Cardiac muscle cell (in vitro differentiated cells and primary cell): ENCODE data around the gene MAGEA9B. TPM values are rescaled to one million over a fixed set of nuclear protein-coding genes. Genes with fewer than 3 reads are reported as not detected.
"Not testable (repeated sequence)": the region's sequence is repeated elsewhere in the genome, so short reads cannot be mapped to it uniquely, and the experiment has no call there.

Experiments
- DNase-seq, 2 donors: peaks; one replicate each; pipeline versions ENCODE4 v3.0.0 to v3.0.0-alpha.2; 2010 to 2017; ENCODE audit warnings: low read depth in 1 of 2, low spot score in 1 of 2
- H3K27ac ChIP-seq: fragments of 200-600 bp; sonication (generic); 2 replicates; pipeline ENCODE4 v1.5.1; 2016
- H3K27me3 ChIP-seq: fragments of 200-600 bp; sonication (generic); 2 replicates; pipeline ENCODE4 v1.6.0; 2016; ENCODE audit warnings: control low read depth
- H3K36me3 ChIP-seq: fragments of 200-600 bp; sonication (generic); 2 replicates; pipeline ENCODE4 v1.5.1; 2016; ENCODE audit warnings: control low read depth
- H3K4me1 ChIP-seq: fragments of 200-600 bp; sonication (generic); 2 replicates; pipeline ENCODE4 v1.8.1; 2017; ENCODE audit warnings: low read depth, mild to moderate bottlenecking, mixed run types
- H3K4me3 ChIP-seq: fragments of 200-600 bp; sonication (generic); 2 replicates; pipeline ENCODE4 v1.5.1; 2016; ENCODE audit warnings: mild to moderate bottlenecking
- H3K9me3 ChIP-seq: fragments of 200-600 bp; sonication (generic); 2 replicates; pipeline ENCODE4 v1.5.1; 2017; ENCODE audit warnings: low read depth, mild to moderate bottlenecking, control low read depth
- polyA plus RNA-seq: library from polyadenylated mRNA; unstranded; fragments of >200 nt; fragmentation: Nextera tagmentation; extraction: Ambion mirVana; gene quantifications from 2 replicates; pipeline ENCODE4 v1.2.1, GENCODE V29; 2016
- total RNA-seq: library from RNA; depleted of rRNA; stranded (reverse); fragments of >200 nt; gene quantifications from 2 replicates; pipeline ENCODE4 v1.2.3, GENCODE V29; 2016
- TF ChIP-seq, protein P1 (sequence below): IDR thresholded peaks from 2 replicates; pipeline ENCODE4 v1.5.1; 2012; ENCODE audit warnings: low read depth, mild to moderate bottlenecking, low read length

The MAGEA9B gene, protein sequence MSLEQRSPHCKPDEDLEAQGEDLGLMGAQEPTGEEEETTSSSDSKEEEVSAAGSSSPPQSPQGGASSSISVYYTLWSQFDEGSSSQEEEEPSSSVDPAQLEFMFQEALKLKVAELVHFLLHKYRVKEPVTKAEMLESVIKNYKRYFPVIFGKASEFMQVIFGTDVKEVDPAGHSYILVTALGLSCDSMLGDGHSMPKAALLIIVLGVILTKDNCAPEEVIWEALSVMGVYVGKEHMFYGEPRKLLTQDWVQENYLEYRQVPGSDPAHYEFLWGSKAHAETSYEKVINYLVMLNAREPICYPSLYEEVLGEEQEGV
- not detected in 2 replicates for total RNA-seq
- polyA plus RNA-seq = not detected in 2 replicates

DNA sequence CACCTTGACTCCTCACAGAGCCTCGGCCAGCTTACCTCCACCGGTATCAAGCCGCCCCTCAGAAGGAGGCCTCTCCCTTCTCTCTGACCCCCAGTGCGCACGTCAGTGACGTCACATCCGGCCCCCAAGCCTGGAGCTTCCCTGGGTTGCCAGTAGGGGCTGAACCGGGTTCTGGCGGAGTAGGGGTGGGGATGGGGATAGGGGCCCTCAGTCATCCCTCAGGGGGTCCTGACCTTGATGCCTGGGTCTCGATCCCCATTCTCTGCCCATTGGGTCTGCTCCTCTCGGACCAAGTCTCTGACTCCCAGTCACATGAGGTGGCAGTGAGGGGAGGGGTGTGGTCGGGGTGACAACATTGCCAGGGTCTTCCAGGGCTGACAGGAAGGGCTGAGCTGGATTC lies at the start of gene MAGEA9B:
Gene MAGEA9B (minus strand): TSS at position 101 of the 400 bp plus-strand sequence. CDS start 4,280 bp downstream, outside the sequence.
- H3K4me3 ChIP-seq, H3K4me1 ChIP-seq, DNase-seq, H3K9me3 ChIP-seq, H3K27me3 ChIP-seq, H3K36me3 ChIP-seq, H3K27ac ChIP-seq: not testable (repeated sequence)

DNA sequence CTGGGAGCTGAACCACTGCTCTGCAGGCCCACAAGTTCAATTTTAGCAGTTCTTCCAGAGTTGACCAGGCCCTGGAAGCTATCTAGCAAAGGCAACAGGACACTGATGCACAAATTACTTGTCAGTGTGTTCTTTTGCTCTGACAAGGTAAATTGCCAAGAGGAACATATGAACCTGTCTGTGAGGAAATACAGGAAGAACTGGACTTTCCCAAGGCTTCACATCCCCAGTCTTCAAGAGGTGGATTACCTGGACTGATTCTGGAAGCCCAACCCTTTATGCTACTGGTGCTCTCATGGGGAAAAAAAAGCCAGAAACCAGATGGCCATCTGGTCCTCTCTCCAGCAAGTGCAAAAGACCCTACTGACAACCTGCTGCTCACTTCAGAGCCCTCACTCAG lies 46.3 kb upstream of the MAGEA9B start:
- Histone ChIP-seq H3K27me3 (no peaks in the 10 kb centered on the region), H3K27ac (no peak overlapping the region), H3K4me1 (no peaks in the 10 kb centered on the region), H3K4me3 (no peak overlapping the region), H3K9me3 (no peaks in the 10 kb centered on the region), H3K36me3 (no peaks in the 10 kb centered on the region)
- TF ChIP-seq, protein P1, sequence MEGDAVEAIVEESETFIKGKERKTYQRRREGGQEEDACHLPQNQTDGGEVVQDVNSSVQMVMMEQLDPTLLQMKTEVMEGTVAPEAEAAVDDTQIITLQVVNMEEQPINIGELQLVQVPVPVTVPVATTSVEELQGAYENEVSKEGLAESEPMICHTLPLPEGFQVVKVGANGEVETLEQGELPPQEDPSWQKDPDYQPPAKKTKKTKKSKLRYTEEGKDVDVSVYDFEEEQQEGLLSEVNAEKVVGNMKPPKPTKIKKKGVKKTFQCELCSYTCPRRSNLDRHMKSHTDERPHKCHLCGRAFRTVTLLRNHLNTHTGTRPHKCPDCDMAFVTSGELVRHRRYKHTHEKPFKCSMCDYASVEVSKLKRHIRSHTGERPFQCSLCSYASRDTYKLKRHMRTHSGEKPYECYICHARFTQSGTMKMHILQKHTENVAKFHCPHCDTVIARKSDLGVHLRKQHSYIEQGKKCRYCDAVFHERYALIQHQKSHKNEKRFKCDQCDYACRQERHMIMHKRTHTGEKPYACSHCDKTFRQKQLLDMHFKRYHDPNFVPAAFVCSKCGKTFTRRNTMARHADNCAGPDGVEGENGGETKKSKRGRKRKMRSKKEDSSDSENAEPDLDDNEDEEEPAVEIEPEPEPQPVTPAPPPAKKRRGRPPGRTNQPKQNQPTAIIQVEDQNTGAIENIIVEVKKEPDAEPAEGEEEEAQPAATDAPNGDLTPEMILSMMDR = no peak
- DNase-seq = no peak

DNA sequence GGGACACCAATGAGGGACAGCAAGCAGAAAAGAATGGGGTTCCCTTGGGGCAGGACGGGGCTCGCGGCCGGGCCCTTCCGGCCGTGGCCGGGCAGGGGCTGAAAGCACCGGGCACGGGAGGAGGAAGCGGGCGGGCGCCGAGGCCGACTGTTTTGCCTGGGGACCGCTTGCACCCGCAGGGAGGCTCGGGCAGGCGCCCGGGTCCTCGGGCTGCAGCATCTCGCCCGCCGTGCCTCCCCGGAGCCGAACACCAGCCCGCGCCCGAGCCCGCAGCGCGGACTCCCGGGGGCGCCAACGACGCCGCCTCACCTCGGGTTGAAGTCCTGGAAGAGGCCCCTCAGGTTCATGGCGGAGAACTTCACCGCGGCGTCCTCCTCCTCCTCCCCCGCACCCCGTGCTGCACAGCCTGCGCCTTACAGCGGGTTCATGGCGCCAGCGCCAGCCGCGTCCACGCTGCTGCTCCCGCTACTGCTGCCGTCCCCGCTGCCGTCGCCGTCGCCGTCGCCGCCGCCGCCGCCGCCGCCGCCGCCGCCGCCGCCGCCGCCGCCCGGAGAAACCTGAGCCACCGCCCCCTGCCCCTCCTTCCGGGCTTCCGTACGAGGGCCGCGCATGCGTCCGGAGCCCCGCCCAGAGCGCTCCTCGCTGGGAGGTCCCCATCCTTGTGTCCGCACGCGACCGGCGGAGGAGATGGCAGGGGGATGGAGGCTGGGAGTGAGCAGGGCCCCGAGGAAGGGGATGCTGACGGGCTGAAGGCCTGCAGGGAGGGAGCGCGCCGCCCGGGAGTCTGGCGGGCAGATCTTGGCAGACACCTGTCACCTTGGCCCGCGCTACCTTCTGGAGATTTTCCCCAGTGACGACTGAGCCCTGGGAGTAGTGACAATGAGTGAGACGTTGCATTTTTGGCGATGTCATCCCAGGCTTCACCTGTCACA lies 44.2 kb upstream of the MAGEA9B start, which contains the start of gene TMEM185A:
Gene TMEM185A (minus strand): TSS at position 559 of the 932 bp plus-strand sequence. CDS start 212 bp downstream, at position 347.
- H3K27me3 ChIP-seq = no peaks in the 10 kb centered on the region
- H3K9me3 ChIP-seq = no peaks in the 10 kb centered on the region
- DNase-seq = peak; percentile 60 to 78
- TF ChIP-seq, protein P1 = no peak
- H3K4me3 ChIP-seq = peak within 1 kb of the TSS; percentile 66
- no peaks in the 10 kb centered on the region for H3K4me1 ChIP-seq
- peak within 1 kb of the TSS; percentile 85 for H3K27ac ChIP-seq
- H3K36me3 ChIP-seq = no peaks in the 10 kb centered on the region

DNA sequence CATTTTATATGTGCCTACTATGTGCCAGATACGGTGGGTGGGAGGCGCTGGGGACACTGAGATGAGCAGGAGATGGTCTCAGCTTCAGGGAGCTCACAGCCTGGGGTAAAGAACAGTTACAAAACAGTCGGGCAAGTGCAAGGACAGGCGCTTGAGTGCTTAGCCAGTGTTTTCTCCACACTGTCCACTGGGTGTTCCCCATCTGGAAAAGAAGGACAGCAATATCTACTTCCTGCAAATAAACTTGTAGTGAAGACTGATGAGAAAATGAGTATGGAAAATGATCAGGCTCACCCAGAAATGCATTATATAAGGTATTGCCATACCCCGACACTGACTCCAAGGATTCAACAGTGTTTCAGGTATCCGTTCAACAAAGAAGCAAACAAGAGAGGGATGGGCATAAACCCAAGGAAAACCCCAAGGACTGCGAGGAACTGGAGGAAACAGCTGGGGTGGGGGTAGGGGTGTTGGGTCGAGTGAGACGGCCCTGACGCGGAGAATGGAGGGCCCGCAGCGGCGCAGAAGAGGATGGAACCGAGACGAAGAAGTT lies 43.5 kb upstream of the MAGEA9B start:
- H3K4me3 ChIP-seq = peak overlapping the region; percentile 66
- peak overlapping the region; percentile 85 for H3K27ac ChIP-seq
- H3K27me3 ChIP-seq = no peaks in the 10 kb centered on the region
- peak in 1 of 2 donors; percentile 58 for DNase-seq
- H3K4me1 ChIP-seq = no peaks in the 10 kb centered on the region
- TF ChIP-seq, protein P1 = peak; percentile 29
- no peaks in the 10 kb centered on the region for H3K9me3 ChIP-seq
- no peaks in the 10 kb centered on the region for H3K36me3 ChIP-seq

DNA sequence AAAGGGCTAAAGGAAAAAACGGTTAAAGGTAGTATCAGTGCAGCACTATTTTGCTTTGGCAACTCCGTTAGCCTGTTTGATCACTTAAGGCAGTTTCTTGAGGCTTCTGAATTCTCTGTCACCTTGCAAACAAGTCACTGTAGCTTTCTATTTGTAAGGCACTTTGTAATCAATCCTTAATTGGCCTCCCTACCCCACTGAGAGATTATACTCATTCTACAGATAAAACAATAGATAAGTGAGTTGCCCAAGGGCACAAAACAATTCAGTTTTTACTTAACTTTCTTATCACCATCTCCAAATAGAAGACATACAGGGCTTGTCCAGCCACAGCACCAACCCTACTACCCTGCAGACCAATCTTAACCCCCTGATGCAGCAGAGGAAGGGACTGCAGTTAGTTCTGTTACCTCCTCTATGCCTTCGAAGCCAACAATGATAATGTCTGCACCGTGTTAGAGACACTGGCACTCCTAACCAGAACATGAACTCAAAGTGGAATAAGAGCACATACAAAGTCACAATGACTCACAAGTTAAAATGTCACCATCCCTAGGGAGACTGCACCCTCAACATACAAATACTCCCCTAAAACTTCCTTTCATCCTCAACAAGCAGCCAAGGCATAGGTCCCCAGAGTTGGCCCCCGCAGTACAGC lies 42.6 kb upstream of the MAGEA9B start:
- no peaks in the 10 kb centered on the region for H3K36me3 ChIP-seq
- H3K4me1 ChIP-seq = peaks cover under 1% of the 10 kb centered on the region
- peak overlapping the region; percentile 66 for H3K4me3 ChIP-seq
- no peaks in the 10 kb centered on the region for H3K27me3 ChIP-seq
- H3K27ac ChIP-seq = peak overlapping the region; percentile 85
- H3K9me3 ChIP-seq = no peaks in the 10 kb centered on the region
- DNase-seq = no peak
- TF ChIP-seq, protein P1 = no peak
